Panc1 (cell line): ENCODE data around the gene MYCBPAP. TPM values are rescaled to one million over a fixed set of nuclear protein-coding genes. Genes with fewer than 3 reads are reported as not detected.

Experiments
- ATAC-seq: fragments of 200-7000 bp; cut with Tn5 transposase; 2 replicates; pipeline ENCODE4 v1.9.1; 2020; ENCODE audit warnings: mild to moderate bottlenecking, moderate library complexity
- BruUV-seq: library from RNA; stranded (reverse); fragments of 400-500 nt; replicated peaks from 2 replicates; lab custom pipeline; 2021; lab: Mats Ljungman, UMichigan
- CTCF ChIA-PET: fragments of 300-600 bp; sonication (Branson Sonifier 250); formaldehyde crosslinking; loops from one replicate; lab custom pipeline; 2022; ENCODE audit warnings: antibody characterized with exemption; lab: Charles Lee
- POLR2A ChIA-PET: fragments of 300-600 bp; sonication (Branson Sonifier 250); formaldehyde crosslinking; loops from one replicate; lab custom pipeline; 2022; ENCODE audit warnings: antibody characterized with exemption; lab: Charles Lee
- DNase-seq: peaks from one replicate; pipeline ENCODE4 v3.0.0-alpha.2; 2010; ENCODE audit warnings: low read depth, low spot score
- H3K27ac ChIP-seq: 2 replicates; pipeline ENCODE4 v1.5.1; 2011; ENCODE audit warnings: mild to moderate bottlenecking, low read length, inconsistent platforms
- H3K27me3 ChIP-seq: fragments of 200-500 bp; sonication (Bioruptor generic); 2 replicates; pipeline ENCODE4 v1.6.0; 2014; ENCODE audit warnings: low read length, inconsistent platforms; ENCODE audit not compliant: control insufficient read depth, insufficient read depth
- H3K36me3 ChIP-seq: fragments of 200-500 bp; sonication (Bioruptor generic); 2 replicates; pipeline ENCODE4 v1.5.1; 2014; ENCODE audit warnings: inconsistent platforms, mild to moderate bottlenecking, low read length, moderate library complexity; ENCODE audit not compliant: control insufficient read depth, insufficient read depth
- H3K4me1 ChIP-seq: 2 replicates; pipeline ENCODE4 v1.5.1; 2011; ENCODE audit warnings: inconsistent platforms, mild to moderate bottlenecking, low read length, moderate library complexity; ENCODE audit not compliant: control insufficient read depth, insufficient read depth
- H3K4me3 ChIP-seq, 2 experiments: 2 replicates each; pipeline ENCODE4 v1.5.1; 2011 to 2012; ENCODE audit warnings: low read depth in 2 of 2, low read length in 2 of 2, mild to moderate bottlenecking in 2 of 2, inconsistent platforms in 1 of 2, moderate library complexity in 1 of 2
- H3K9me3 ChIP-seq: fragments of 200-500 bp; sonication (Bioruptor generic); 2 replicates; pipeline ENCODE4 v1.5.1; 2014; ENCODE audit warnings: low read depth, mild to moderate bottlenecking, inconsistent platforms, low read length, moderate library complexity; ENCODE audit not compliant: control insufficient read depth, insufficient read depth
- CTCF ChIP-seq: fragments of 450-650 bp; IDR thresholded peaks from 2 replicates; pipeline ENCODE4 v1.5.1; 2017; ENCODE audit warnings: mild to moderate bottlenecking
- POLR2AphosphoS5 ChIP-seq: IDR thresholded peaks from 2 replicates; pipeline ENCODE4 v1.6.1; 2012; ENCODE audit warnings: mild to moderate bottlenecking, low read depth, low read length, moderate library complexity
- REST ChIP-seq, 2 experiments: IDR thresholded peaks; 2 replicates each; pipeline ENCODE4 v1.6.1; 2011 to 2012; ENCODE audit warnings: low read depth in 2 of 2, control low read depth in 1 of 2, low read length in 1 of 2, mild to moderate bottlenecking in 1 of 2, moderate library complexity in 1 of 2; ENCODE audit not compliant: insufficient read depth in 1 of 2
- SIN3A ChIP-seq: IDR thresholded peaks from 2 replicates; pipeline ENCODE4 v1.6.1; 2012; ENCODE audit warnings: low read depth, mild to moderate bottlenecking, low read length, moderate library complexity, borderline replicate concordance; ENCODE audit not compliant: insufficient read depth
- TCF7L2 ChIP-seq: IDR thresholded peaks from 2 replicates; pipeline ENCODE4 v1.6.1; 2011; ENCODE audit warnings: mild to moderate bottlenecking, low read depth, low read length, inconsistent platforms
- in situ Hi-C: cut with HindIII; loops from 2 replicates; pipeline ENCODE4 v1.10.0; 2016; ENCODE audit warnings: low sequenced_read_pairs, low pct_unique_long_range_greater_than_20kb
- intact Hi-C: fragments of 100-400 bp; cut with micrococcal nuclease; formaldehyde crosslinking; loops from one replicate; pipeline ENCODE4 v1.10.0; 2022; ENCODE audit not compliant: unreplicated experiment
- total RNA-seq: library from RNA; stranded (reverse); gene quantifications from one replicate; pipeline ENCODE4 v1.2.1, GENCODE V29; 2021; ENCODE audit not compliant: unreplicated experiment

MYCBPAP gene
- total RNA-seq, 1 experiment from 2014 or later = 2.2 TPM

- H3K4me3 ChIP-seq = no peak overlapping the region
Measured at GRCh38 chr17:50482516-50482915, 25.7 kb upstream of the MYCBPAP start.

GRCh38 chr17:50483266-50483665 lies 25.0 kb upstream of the MYCBPAP start:
- no TSS peak for BruUV-seq
- Histone ChIP-seq H3K36me3 (no peaks in the 10 kb centered on the region), H3K4me3 (no peak overlapping the region), H3K27ac (peak overlapping the region; percentile 74), H3K27me3 (no peaks in the 10 kb centered on the region), H3K9me3 (no peaks in the 10 kb centered on the region), H3K4me1 (peaks cover 28% of the 10 kb centered on the region)
- DNase-seq = no peak
- ChIA-PET POLR2A (no interaction called here), CTCF (interaction anchor here (0.5 to 1.4 kb wide), 3 partner anchors 13 to 462 kb away, joined by 4 to 11 read pairs (median 7); no protein-coding TSS in a partner anchor)
- intact Hi-C loops = loop anchor here (5.0 kb wide), 3 partner anchors 49 to 209 kb away; partner anchors contain the start of genes ABCC3 and EPN3
- ATAC-seq = no peak
- no peak for TF ChIP-seq SIN3A
- TF ChIP-seq TCF7L2 = no peak
- TF ChIP-seq CTCF = no peak
- no peak for TF ChIP-seq POLR2AphosphoS5
- TF ChIP-seq REST (IDR thresholded peaks at IDR 0.05; ENCODE audit: insufficient read depth in 1 of 2, low read depth in 2 of 2, low read length in 1 of 2) = no peak
- in situ Hi-C loops = no loop called here

More at GRCh38 chr17:50482516-50482915, 25.7 kb upstream of the MYCBPAP start:
- DNase-seq (peak; percentile 80), ATAC-seq (peak; percentile 72)
- TF ChIP-seq CTCF (peak; percentile 96), TCF7L2 (no peak)
- Histone ChIP-seq H3K27me3 (no peaks in the 10 kb centered on the region), H3K4me1 (peaks cover 30% of the 10 kb centered on the region), H3K27ac (peak overlapping the region; percentile 74), H3K9me3 (no peaks in the 10 kb centered on the region), H3K36me3 (no peaks in the 10 kb centered on the region)
- no TSS peak for BruUV-seq
- in situ Hi-C loops (no loop called here), intact Hi-C loops (loop anchor here (5.0 kb wide), 3 partner anchors 50 to 210 kb away; partner anchors contain the start of genes ABCC3 and EPN3)
- ChIA-PET CTCF (no interaction called here), POLR2A (no interaction called here)
